MM.1S (cell line): ENCODE data around the gene SMIM14.

Experiments used
- DNase-seq: peaks from one replicate; pipeline ENCODE4 v3.0.0-alpha.2; 2015
- H2AFZ ChIP-seq: fragments of 300-600 bp; sonication (generic); 2 replicates; pipeline ENCODE4 v1.6.0; 2016; ENCODE audit warnings: antibody characterized with exemption, low read length
- H3F3A ChIP-seq: fragments of 300-600 bp; sonication (generic); 2 replicates; pipeline ENCODE4 v1.6.1; 2016; ENCODE audit warnings: mild to moderate bottlenecking, antibody characterized with exemption, low read length, moderate library complexity, mixed read lengths; ENCODE audit not compliant: insufficient read depth
- H3K27ac ChIP-seq: fragments of 300-600 bp; sonication (generic); 2 replicates; pipeline ENCODE4 v1.5.1; 2016; ENCODE audit warnings: mild to moderate bottlenecking, low read length
- H3K27me3 ChIP-seq: fragments of 300-600 bp; sonication (generic); replicated peaks from 2 replicates; pipeline ENCODE4 v1.6.0; 2016; ENCODE audit warnings: low read length; ENCODE audit not compliant: insufficient read depth
- H3K36me3 ChIP-seq: fragments of 300-600 bp; sonication (generic); replicated peaks from 2 replicates; pipeline ENCODE4 v1.6.1; 2016; ENCODE audit warnings: mild to moderate bottlenecking, low read length, mixed read lengths; ENCODE audit not compliant: insufficient read depth
- H3K4me1 ChIP-seq: fragments of 300-600 bp; sonication (generic); 2 replicates; pipeline ENCODE4 v1.6.1; 2016; ENCODE audit warnings: low read length, mixed read lengths
- H3K4me2 ChIP-seq: fragments of 300-600 bp; sonication (generic); 2 replicates; pipeline ENCODE4 v1.6.0; 2016; ENCODE audit warnings: low read depth, low read length
- H3K4me3 ChIP-seq: fragments of 300-600 bp; sonication (generic); 2 replicates; pipeline ENCODE4 v1.5.1; 2016; ENCODE audit warnings: low read length, mixed read lengths
- H3K79me2 ChIP-seq: fragments of 300-600 bp; sonication (generic); 2 replicates; pipeline ENCODE4 v1.6.1; 2016; ENCODE audit warnings: mixed run types, low read length, mixed read lengths
- H3K9ac ChIP-seq: fragments of 300-600 bp; sonication (generic); 2 replicates; pipeline ENCODE4 v1.6.1; 2016; ENCODE audit warnings: low read length, mixed read lengths
- H3K9me2 ChIP-seq: fragments of 300-600 bp; sonication (generic); replicated peaks from 2 replicates; pipeline ENCODE4 v1.6.1; 2016; ENCODE audit warnings: mild to moderate bottlenecking, low read length, mixed read lengths; ENCODE audit not compliant: insufficient read depth
- H3K9me3 ChIP-seq: fragments of 300-600 bp; sonication (generic); replicated peaks from 2 replicates; pipeline ENCODE4 v1.6.1; 2016; ENCODE audit warnings: mild to moderate bottlenecking, low read length, mixed read lengths; ENCODE audit not compliant: insufficient read depth
- H4K20me1 ChIP-seq: fragments of 300-600 bp; sonication (generic); 2 replicates; pipeline ENCODE4 v1.6.1; 2016; ENCODE audit warnings: mild to moderate bottlenecking, low read length, moderate library complexity, mixed read lengths; ENCODE audit not compliant: insufficient read depth
- EZH2 ChIP-seq: fragments of 300-600 bp; sonication (generic); optimal IDR thresholded peaks from 2 replicates; pipeline ENCODE3; 2017; ENCODE audit warnings: low read depth, mild to moderate bottlenecking, antibody characterized with exemption, low read length, mixed read lengths
- EZH2phosphoT487 ChIP-seq: fragments of 300-600 bp; sonication (generic); IDR thresholded peaks from 2 replicates; pipeline ENCODE4 v1.6.1; 2018; ENCODE audit warnings: antibody characterized with exemption, low read length
- TF ChIP-seq, protein P1 (sequence below): fragments of 300-600 bp; sonication (generic); IDR thresholded peaks from 2 replicates; pipeline ENCODE4 v1.5.1; 2016; ENCODE audit warnings: antibody characterized with exemption, low read length, mixed read lengths

Gene SMIM14

DNA sequence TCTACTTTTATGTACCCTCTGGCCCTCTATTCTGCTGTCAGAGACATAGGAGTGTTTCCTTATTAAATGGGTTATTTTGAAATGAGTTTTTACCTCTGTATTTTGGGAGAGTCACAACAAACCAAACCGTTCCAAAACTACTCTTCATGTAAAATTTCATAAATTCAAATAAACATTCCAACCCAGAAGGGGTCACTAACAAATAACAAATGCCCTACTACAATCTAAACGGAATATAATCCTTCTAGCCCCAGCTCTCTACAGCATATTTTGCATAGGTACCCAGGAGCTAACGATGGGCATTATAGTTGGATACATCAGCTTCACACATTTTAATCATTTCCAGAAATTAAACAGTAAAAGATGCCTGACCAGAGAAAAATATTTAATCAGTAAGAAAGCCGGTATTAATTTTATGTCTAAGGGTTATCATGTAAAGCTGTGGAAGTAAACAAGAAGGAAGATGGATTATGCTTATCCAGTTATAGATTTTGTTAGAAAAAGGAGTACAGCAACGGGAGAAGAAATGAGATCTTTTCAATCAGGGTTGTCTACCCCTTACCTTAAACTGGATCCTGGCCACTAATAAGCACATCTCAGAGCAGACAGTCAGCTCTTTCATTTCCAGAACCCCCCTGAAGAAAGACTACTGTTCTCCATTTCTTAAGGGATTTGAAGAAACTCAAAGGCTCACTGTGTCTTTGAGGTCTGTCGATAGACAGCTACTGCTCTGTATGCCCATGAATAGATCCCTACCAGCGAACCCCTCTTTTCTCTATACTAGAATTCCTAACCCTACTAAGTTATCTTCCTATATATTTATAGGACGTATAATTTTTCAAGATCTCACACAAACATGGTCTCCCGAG, 112.6 kb downstream of the SMIM14 start:
- H2AFZ ChIP-seq, result peak overlapping the region; percentile 86
- H3K27ac ChIP-seq, result no peak overlapping the region

DNA sequence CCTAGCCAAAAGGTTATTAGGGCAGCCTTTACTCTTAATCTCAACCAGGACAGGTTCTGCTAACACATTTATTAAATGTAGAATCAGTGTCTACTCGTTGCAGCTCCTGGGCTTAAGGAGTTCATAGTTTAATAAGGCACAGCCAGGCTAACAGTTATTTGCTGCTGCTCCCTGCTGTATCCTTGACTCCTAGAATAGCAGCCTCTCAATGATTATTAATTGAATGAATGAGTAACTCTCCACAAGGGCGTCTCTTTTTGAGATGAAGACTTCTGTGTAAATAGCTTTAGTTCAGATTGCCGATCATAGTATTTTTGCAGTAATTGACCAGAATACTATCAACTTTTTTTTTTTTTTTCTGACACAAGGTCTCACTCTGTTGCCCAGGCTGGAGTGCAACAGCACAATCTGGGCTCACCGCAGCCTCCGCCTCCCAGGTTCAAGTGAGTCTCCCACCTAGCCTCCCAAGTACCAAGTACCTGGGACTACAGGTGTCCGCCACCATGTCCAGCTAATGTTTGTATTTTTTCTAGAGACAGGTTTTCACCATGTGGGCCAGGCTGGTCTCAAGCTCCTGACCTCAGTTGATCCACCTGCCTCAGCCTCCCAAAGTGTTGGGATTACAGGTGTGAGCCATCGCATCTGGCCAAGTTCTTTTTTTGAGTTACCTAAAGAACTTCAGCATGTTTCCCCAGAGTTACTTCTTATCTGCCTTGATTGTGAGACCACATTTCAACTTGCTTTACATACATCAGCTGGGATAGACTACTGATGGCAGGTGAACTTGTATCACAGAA, 114.3 kb downstream of the SMIM14 start:
- H3F3A ChIP-seq, result no peaks in the 10 kb centered on the region
- no peak overlapping the region for H2AFZ ChIP-seq
- peaks cover 17% of the 10 kb centered on the region; the same call in 1 of the 2 replicates for H3K79me2 ChIP-seq
- H3K27ac ChIP-seq, result no peak overlapping the region
- TF ChIP-seq, protein P1, sequence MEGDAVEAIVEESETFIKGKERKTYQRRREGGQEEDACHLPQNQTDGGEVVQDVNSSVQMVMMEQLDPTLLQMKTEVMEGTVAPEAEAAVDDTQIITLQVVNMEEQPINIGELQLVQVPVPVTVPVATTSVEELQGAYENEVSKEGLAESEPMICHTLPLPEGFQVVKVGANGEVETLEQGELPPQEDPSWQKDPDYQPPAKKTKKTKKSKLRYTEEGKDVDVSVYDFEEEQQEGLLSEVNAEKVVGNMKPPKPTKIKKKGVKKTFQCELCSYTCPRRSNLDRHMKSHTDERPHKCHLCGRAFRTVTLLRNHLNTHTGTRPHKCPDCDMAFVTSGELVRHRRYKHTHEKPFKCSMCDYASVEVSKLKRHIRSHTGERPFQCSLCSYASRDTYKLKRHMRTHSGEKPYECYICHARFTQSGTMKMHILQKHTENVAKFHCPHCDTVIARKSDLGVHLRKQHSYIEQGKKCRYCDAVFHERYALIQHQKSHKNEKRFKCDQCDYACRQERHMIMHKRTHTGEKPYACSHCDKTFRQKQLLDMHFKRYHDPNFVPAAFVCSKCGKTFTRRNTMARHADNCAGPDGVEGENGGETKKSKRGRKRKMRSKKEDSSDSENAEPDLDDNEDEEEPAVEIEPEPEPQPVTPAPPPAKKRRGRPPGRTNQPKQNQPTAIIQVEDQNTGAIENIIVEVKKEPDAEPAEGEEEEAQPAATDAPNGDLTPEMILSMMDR, result no peak
- TF ChIP-seq EZH2phosphoT487 (no peak), EZH2 (no peak)
- no peak overlapping the region for H3K9ac ChIP-seq
- no peak for DNase-seq
- H3K9me2 ChIP-seq, result no peaks in the 10 kb centered on the region
- H3K4me3 ChIP-seq, result no peak overlapping the region
- no peaks in the 10 kb centered on the region for H3K9me3 ChIP-seq
- no peaks in the 10 kb centered on the region for H3K4me1 ChIP-seq
- no peaks in the 10 kb centered on the region for H3K27me3 ChIP-seq
- no peaks in the 10 kb centered on the region for H3K36me3 ChIP-seq
- no peak overlapping the region for H3K4me2 ChIP-seq
- H4K20me1 ChIP-seq, result no peaks in the 10 kb centered on the region

More for the DNA sequence above, 112.6 kb downstream of the SMIM14 start:
- Histone ChIP-seq H3F3A (no peaks in the 10 kb centered on the region), H3K4me1 (no peaks in the 10 kb centered on the region), H3K36me3 (no peaks in the 10 kb centered on the region), H3K4me2 (peak overlapping the region; percentile 74), H3K27me3 (no peaks in the 10 kb centered on the region), H3K9ac (peak overlapping the region; percentile 70; the same call in 1 of the 2 replicates), H3K4me3 (peak overlapping the region; percentile 88), H3K9me3 (no peaks in the 10 kb centered on the region), H3K9me2 (no peaks in the 10 kb centered on the region), H4K20me1 (no peaks in the 10 kb centered on the region), H3K79me2 (peaks cover 17% of the 10 kb centered on the region; the same call in 1 of the 2 replicates)
- DNase-seq, result no peak
- no peak for TF ChIP-seq EZH2phosphoT487
- TF ChIP-seq, protein P1, result no peak
- no peak for TF ChIP-seq EZH2

DNA sequence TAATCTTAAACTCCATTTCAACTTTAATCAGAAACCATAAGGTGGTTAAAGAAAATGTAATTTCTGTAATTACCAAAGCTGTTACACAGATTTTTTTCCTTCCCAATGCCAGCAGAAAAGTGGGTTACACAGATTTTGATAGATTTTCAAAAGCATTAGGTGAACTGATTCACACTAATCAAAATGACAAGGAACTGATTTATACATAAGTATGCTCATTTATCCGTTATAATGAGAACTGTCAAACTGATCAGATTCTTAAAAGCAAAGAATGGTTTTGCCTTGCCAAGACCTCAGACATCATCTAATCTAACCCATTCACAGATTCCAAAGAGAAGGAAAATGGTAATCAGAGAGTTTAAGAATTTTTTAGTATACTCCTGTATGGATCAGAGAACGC, 116.6 kb downstream of the SMIM14 start:
- Histone ChIP-seq H3K4me2 (no peak overlapping the region), H3K4me1 (no peaks in the 10 kb centered on the region), H2AFZ (no peak overlapping the region), H3K9me3 (no peaks in the 10 kb centered on the region), H3K27ac (no peak overlapping the region), H3K79me2 (peaks cover 17% of the 10 kb centered on the region; the same call in 1 of the 2 replicates), H3K36me3 (no peaks in the 10 kb centered on the region), H3K9ac (no peak overlapping the region), H4K20me1 (no peaks in the 10 kb centered on the region), H3F3A (no peaks in the 10 kb centered on the region), H3K9me2 (no peaks in the 10 kb centered on the region), H3K27me3 (no peaks in the 10 kb centered on the region), H3K4me3 (no peak overlapping the region)
- TF ChIP-seq, protein P1, result no peak
- no peak for TF ChIP-seq EZH2
- TF ChIP-seq EZH2phosphoT487, result no peak
- no peak for DNase-seq
